Liver (tissue), 3 donors: Measurements from ENCODE around the gene TNFRSF25.

ENCODE experiments used
- ATF3 ChIP-seq: IDR thresholded peaks from 2 replicates; pipeline ENCODE4 v1.6.1; 2016; ENCODE audit warnings: antibody characterized with exemption
- GABPA ChIP-seq, 2 donors: IDR thresholded peaks in 1 of 2; conservative IDR thresholded peaks in 1 of 2; 2 replicates each; pipeline ENCODE4 v1.6.1; 2016; ENCODE audit warnings: antibody characterized with exemption in 2 of 2, mild to moderate bottlenecking in 1 of 2, moderate library complexity in 1 of 2
- RAD21 ChIP-seq, 2 donors: IDR thresholded peaks; 2 replicates each; pipeline ENCODE4 v1.6.1; 2016; ENCODE audit warnings: antibody characterized with exemption in 2 of 2, mild to moderate bottlenecking in 2 of 2
- REST ChIP-seq: IDR thresholded peaks from 2 replicates; pipeline ENCODE4 v1.6.1; 2016; ENCODE audit warnings: antibody characterized with exemption, mild to moderate bottlenecking
- SP1 ChIP-seq: IDR thresholded peaks from 2 replicates; pipeline ENCODE4 v1.6.1; 2018; ENCODE audit warnings: antibody characterized with exemption, mild to moderate bottlenecking
- TAF1 ChIP-seq: conservative IDR thresholded peaks from 2 replicates; pipeline ENCODE4 v1.6.1; 2016; ENCODE audit warnings: antibody characterized with exemption, mild to moderate bottlenecking
- YY1 ChIP-seq: IDR thresholded peaks from 2 replicates; pipeline ENCODE4 v1.6.1; 2016; ENCODE audit warnings: antibody characterized with exemption, mild to moderate bottlenecking
- TF ChIP-seq, protein P1 (sequence below): fragments of 150-350 bp; IDR thresholded peaks from 2 replicates; pipeline ENCODE4 v1.5.1; 2017; ENCODE audit warnings: improper control_type of control experiment, low read depth, low read length; ENCODE audit not compliant: missing input control
- TF ChIP-seq, protein P2 (sequence below): IDR thresholded peaks from 2 replicates; pipeline ENCODE4 v1.6.1; 2016; ENCODE audit warnings: antibody characterized with exemption
- donor health status: healthy.
- donor health status: healthy.

GRCh38 chr1:6445062-6445763 lies 20.8 kb downstream of the TNFRSF25 start:
- TF ChIP-seq, protein P1, sequence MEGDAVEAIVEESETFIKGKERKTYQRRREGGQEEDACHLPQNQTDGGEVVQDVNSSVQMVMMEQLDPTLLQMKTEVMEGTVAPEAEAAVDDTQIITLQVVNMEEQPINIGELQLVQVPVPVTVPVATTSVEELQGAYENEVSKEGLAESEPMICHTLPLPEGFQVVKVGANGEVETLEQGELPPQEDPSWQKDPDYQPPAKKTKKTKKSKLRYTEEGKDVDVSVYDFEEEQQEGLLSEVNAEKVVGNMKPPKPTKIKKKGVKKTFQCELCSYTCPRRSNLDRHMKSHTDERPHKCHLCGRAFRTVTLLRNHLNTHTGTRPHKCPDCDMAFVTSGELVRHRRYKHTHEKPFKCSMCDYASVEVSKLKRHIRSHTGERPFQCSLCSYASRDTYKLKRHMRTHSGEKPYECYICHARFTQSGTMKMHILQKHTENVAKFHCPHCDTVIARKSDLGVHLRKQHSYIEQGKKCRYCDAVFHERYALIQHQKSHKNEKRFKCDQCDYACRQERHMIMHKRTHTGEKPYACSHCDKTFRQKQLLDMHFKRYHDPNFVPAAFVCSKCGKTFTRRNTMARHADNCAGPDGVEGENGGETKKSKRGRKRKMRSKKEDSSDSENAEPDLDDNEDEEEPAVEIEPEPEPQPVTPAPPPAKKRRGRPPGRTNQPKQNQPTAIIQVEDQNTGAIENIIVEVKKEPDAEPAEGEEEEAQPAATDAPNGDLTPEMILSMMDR, result peak; percentile 72
- TF ChIP-seq ATF3 (no peak), RAD21 (IDR thresholded peaks at IDR 0.05) (peak; percentile 76 to 87), REST (no peak), TAF1 (no peak), GABPA (IDR thresholded peaks at IDR 0.05 in 1 of 2, conservative IDR thresholded peaks at IDR 0.05 in 1 of 2) (no peak), SP1 (no peak), YY1 (no peak)
- TF ChIP-seq, protein P2, sequence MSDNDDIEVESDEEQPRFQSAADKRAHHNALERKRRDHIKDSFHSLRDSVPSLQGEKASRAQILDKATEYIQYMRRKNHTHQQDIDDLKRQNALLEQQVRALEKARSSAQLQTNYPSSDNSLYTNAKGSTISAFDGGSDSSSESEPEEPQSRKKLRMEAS, result no peak
